Effector CD8-positive, alpha-beta T cell (primary cell): ENCODE results near the gene C22orf23.

Experiments used
- DNase-seq: peaks from one replicate; lab custom pipeline; 2025; lab: John Stamatoyannopoulos, UW

Gene C22orf23

DNA sequence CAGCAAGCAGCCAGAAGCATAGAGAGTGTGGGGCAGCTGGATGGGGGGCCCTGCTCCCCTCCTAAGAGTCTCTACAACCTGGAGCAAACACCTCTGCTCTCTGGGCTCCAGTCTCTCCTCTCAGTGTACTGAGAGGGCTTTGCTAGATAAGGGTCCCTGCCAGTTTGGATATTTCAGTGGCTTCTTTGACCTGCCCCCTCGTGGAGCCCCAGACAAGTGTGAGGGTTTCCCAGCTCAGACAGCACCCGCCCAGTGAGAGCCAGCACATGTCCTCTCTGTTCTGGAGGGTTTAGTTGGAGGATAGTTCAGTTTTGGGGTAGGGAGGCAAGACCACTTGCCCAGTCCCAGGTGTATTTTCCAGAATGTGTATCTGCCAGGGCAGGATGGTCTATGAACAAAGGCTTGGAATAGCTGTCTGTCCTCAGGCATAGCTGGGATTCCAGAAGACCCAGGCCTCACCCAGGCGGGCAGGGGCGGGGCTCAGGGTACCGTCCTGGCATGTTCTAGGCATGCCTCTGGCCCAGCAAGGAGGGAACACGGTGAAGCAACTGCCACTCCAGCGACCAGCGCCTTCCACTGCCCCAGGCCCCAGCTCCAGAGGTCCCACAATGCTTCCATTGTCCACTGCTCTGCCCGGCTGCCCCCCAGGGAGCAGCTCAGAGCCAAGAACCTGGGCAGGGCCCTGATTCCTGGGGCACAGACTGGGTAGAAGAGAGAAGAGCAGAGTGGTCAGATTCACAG lies 54.8 kb downstream of the C22orf23 start:
- no peak for DNase-seq

DNA sequence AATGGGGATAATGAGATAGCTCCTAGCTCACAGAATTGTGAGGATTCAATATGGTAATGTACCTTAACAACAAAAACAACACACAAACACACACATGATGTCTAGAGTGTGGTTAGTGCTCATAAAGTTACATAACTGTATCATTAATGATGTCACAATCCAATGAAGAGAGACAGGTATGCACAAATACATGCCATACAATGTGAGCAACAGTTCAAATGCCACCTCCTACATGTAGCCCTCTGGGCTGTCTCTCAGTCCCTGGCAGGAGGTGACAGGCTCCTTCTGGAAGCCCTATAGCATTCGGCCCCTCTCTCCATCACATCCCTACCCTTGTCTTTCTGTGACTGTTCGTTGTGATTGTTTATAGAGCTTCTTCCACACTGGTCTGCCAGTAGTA lies 55.6 kb downstream of the C22orf23 start:
- no peak for DNase-seq

DNA sequence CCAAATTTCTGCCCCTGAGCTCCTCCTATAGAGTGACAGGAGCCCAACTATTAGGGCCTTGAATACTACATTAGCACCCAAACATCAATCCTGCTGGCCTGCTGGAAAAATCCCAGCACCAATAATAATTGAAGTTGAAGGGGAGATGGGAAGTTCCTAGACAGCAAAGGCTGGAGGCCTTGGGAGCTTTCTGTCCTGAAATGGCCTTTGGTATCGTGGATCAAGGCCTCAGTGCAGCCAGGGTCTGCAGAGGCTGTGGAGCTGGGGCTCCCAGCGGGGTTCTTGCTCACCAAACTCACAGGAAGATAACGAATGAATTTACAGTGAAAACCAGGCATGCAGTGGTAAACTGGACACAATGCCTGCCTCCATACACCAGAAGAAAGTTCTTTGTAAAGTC lies 56.5 kb downstream of the C22orf23 start:
- no peak for DNase-seq

DNA sequence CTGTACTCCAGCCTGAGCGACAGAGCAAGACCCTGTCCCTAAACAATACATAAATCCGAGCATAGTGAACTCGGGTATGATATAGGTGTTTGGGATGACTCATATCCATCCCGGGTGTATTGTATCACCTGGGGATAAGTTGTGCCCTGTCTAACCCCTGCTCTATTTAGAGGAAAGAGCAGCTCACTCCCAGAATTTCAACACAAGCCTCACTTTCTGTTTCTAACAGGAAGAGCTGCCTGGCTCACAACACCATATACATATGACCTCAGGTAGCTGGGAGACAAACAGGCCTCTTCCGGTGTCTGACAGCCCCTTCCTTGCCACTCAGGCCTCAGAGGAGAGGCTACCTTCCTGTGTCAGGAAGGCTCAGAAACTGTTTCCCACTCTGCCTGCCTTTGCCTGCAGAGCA lies 57.2 kb downstream of the C22orf23 start:
- DNase-seq, result no peak

DNA sequence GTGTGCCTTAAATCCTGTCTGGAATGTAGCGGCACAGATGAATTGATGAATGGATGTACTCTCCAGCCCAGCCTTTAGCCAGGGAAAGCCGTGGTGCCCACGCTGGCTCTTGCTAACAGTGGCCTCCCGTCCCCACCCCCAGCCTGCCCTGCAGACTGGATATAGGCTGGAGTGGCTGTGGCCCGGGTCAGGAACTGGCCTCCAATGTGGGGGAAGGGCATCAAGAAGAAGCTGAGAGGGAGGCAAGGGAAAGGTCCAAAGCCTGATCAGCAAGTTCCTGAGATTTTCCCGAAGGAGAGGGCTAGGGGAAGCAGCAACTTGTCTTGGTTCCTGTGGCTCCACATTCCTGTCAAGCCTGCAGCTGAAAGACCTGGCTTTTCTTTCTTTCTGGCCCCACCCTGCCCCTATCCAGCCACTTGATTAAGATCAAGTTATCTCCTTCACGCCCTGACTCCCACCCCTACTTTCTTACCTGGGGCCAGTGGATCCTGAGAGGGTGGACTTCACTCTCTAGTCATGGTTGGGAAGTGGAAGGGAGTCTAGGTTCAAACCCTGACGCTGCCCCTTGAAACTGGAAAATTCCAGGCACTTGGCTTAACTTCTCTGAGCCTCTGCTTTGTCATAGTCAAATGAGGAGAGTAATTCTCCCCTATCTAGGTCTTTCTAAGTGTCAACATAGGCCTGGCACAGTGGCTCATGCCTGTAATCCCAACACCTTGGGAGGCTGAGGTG lies 58.3 kb downstream of the C22orf23 start:
- no peak for DNase-seq

DNA sequence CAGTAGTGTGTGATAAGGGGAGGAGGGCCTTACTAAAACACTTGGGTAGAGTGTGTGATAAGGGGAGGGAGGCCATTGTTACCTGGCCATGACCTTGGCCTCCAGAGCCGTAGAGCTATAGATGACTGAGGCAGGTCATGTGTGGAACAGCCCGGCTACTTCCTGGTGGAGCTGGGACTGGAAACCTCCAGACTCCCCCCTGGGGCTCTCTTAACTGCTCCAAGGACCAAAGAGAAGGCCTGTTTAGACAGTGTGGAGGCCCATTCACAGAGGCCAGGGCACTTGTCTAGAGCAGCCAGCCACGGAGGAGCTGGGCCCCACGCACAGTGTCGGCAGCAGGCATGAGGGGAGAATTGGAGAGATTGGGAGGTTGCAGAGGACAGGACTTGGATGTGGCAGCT lies 59.8 kb downstream of the C22orf23 start:
- no peak for DNase-seq
